ENCODE measurements around the gene ADGRB3.

- TF ChIP-seq EZH2 (IDR thresholded peaks at IDR 0.05; ENCODE audit: borderline replicate concordance, insufficient read depth, low read depth, low read length, poor library complexity, severe bottlenecking): no peak
- no peak for TF ChIP-seq CTCF (IDR thresholded peaks at IDR 0.05)
These were observed 391.2 kb downstream of the ADGRB3 start for GRCh38 chr6:69026243-69026642.
